Endothelial cell of umbilical vein (primary cell): ENCODE measurements around the gene SFT2D2. TPM values are rescaled to one million over a fixed set of nuclear protein-coding genes. Genes with fewer than 3 reads are reported as not detected.

Experiments
- Bru-seq: library from RNA; stranded (reverse); fragments of 400-500 nt; gene quantifications from one replicate; lab custom pipeline; 2021; lab: Mats Ljungman, UMichigan
- BruChase-seq, 2 experiments: library from RNA; stranded (reverse); fragments of 400-500 nt; gene quantifications; one replicate each; lab custom pipeline; 2021; lab: Mats Ljungman, UMichigan
- BruUV-seq: library from RNA; stranded (reverse); fragments of 400-500 nt; replicated peaks from 2 replicates; lab custom pipeline; 2021; lab: Mats Ljungman, UMichigan
- CTCF ChIA-PET: fragments of 300-600, 350-600 bp; sonication (Branson Sonifier 250); formaldehyde crosslinking; loops from one replicate; lab custom pipeline; 2021; ENCODE audit warnings: antibody characterized with exemption, inconsistent platforms; lab: Charles Lee
- POLR2A ChIA-PET: fragments of 300-600, 350-600 bp; sonication (Branson Sonifier 250); formaldehyde crosslinking; loops from one replicate; lab custom pipeline; 2021; ENCODE audit warnings: antibody characterized with exemption, inconsistent platforms; lab: Charles Lee
- DNase-seq: peaks from one replicate; pipeline ENCODE4 v3.0.0-alpha.2; 2011; ENCODE audit warnings: low read depth, low spot score
- FAIRE-seq: peaks from 2 replicates; lab custom pipeline; 2011; peaks lifted over from hg19 to GRCh38; lab: Jason Lieb, UNC
- H2AFZ ChIP-seq: 2 replicates; pipeline ENCODE4 v1.6.0; 2012; ENCODE audit warnings: low read depth, low read length, control low read depth, inconsistent platforms
- H3K27ac ChIP-seq: 2 replicates; pipeline ENCODE4 v1.5.1; 2011; ENCODE audit warnings: low read depth, mild to moderate bottlenecking, control low read depth, low read length, moderate library complexity; ENCODE audit not compliant: insufficient read depth
- H3K27me3 ChIP-seq, 2 experiments: 2 replicates each; pipeline versions ENCODE4 v1.6.0 to v1.6.1; 2011; ENCODE audit warnings: low read length in 2 of 2, mixed read lengths in 1 of 2; ENCODE audit not compliant: control insufficient read depth in 2 of 2, insufficient read depth in 2 of 2
- H3K36me3 ChIP-seq, 2 experiments: 2 replicates in 1 of 2; 3 replicates in 1 of 2; pipeline ENCODE4 v1.5.1; 2011; ENCODE audit warnings: low read length in 2 of 2, mild to moderate bottlenecking in 1 of 2, moderate library complexity in 1 of 2; ENCODE audit not compliant: control insufficient read depth in 2 of 2, insufficient read depth in 2 of 2; ENCODE audit errors: extremely low read depth in 1 of 2
- H3K4me1 ChIP-seq: 3 replicates; pipeline ENCODE4 v1.5.1; 2011; ENCODE audit warnings: mild to moderate bottlenecking, low read length; ENCODE audit not compliant: control insufficient read depth, insufficient read depth; ENCODE audit errors: extremely low read depth
- H3K4me2 ChIP-seq: 2 replicates; pipeline ENCODE4 v1.6.1; 2011; ENCODE audit warnings: low read length, control low read depth, mixed read lengths; ENCODE audit not compliant: insufficient read depth
- H3K4me3 ChIP-seq, 3 experiments: fragments of 200-600 bp in 1 of 3; sonication (generic), shearing (Covaris generic) in 1 of 3; replicated peaks in 1 of 3; 2 replicates each; pipeline ENCODE4 v1.5.1; 2011 to 2016; ENCODE audit warnings: control low read depth in 3 of 3, low read length in 3 of 3, mild to moderate bottlenecking in 2 of 3, inconsistent platforms in 1 of 3, low read depth in 1 of 3, moderate library complexity in 1 of 3; ENCODE audit not compliant: insufficient read depth in 1 of 3
- H3K79me2 ChIP-seq: 2 replicates; pipeline ENCODE4 v1.6.0; 2012; ENCODE audit warnings: low read length, inconsistent platforms; ENCODE audit not compliant: control insufficient read depth, insufficient read depth
- H3K9ac ChIP-seq: replicated peaks from 2 replicates; pipeline ENCODE3; 2011; ENCODE audit warnings: low read length, control low read depth; ENCODE audit not compliant: insufficient read depth; ENCODE audit errors: extremely low read depth
- H3K9me1 ChIP-seq: replicated peaks from 3 replicates; pipeline ENCODE4 v1.6.0; 2011; ENCODE audit warnings: mild to moderate bottlenecking, low read length; ENCODE audit not compliant: control insufficient read depth, insufficient read depth; ENCODE audit errors: extremely low read depth
- H3K9me3 ChIP-seq: replicated peaks from 2 replicates; pipeline ENCODE4 v1.5.1; 2012; ENCODE audit warnings: low read length, inconsistent platforms; ENCODE audit not compliant: control insufficient read depth, insufficient read depth
- H4K20me1 ChIP-seq: replicated peaks from 2 replicates; pipeline ENCODE3; 2011; ENCODE audit warnings: mild to moderate bottlenecking, low read length; ENCODE audit not compliant: control insufficient read depth, insufficient read depth; ENCODE audit errors: extremely low read depth
- EZH2 ChIP-seq: IDR thresholded peaks from 2 replicates; pipeline ENCODE4 v1.6.1; 2012; ENCODE audit warnings: borderline replicate concordance, low read depth, mild to moderate bottlenecking, moderate library complexity, low read length, inconsistent platforms; ENCODE audit not compliant: severe bottlenecking
- FOS ChIP-seq: IDR thresholded peaks from 2 replicates; pipeline ENCODE4 v1.6.1; 2011; ENCODE audit warnings: mild to moderate bottlenecking, low read length, moderate library complexity, borderline replicate concordance; ENCODE audit not compliant: insufficient read depth
- GATA2 ChIP-seq: IDR thresholded peaks from 2 replicates; pipeline ENCODE4 v1.7.0; 2011; ENCODE audit warnings: low read depth, mild to moderate bottlenecking, moderate library complexity, mixed read lengths, low read length; ENCODE audit not compliant: insufficient read length, insufficient read depth
- JUN ChIP-seq: IDR thresholded peaks from 2 replicates; pipeline ENCODE4 v1.6.1; 2011; ENCODE audit warnings: borderline replicate concordance, low read depth; ENCODE audit not compliant: insufficient read length, insufficient read depth
- MYC ChIP-seq: IDR thresholded peaks from one replicate; pipeline ENCODE4 v1.6.1; 2011; ENCODE audit warnings: mild to moderate bottlenecking, low read depth, low read length
- POLR2A ChIP-seq: IDR thresholded peaks from 2 replicates; pipeline ENCODE4 v1.6.1; 2012; ENCODE audit warnings: low read depth, mild to moderate bottlenecking, control low read depth, low read length
- POLR2AphosphoS5 ChIP-seq: IDR thresholded peaks from 2 replicates; pipeline ENCODE4 v1.6.1; 2012; ENCODE audit warnings: low read depth, mild to moderate bottlenecking, control low read depth, low read length, moderate library complexity; ENCODE audit not compliant: insufficient read depth
- dilution Hi-C: fragments of 300-500 bp; cut with MboI; formaldehyde crosslinking; loops from one replicate; pipeline ENCODE4 v1.15.0; 2019; ENCODE audit warnings: low sequenced_read_pairs; ENCODE audit not compliant: extremely low pct_ligation_motif_present
- intact Hi-C: fragments of 100-400 bp; cut with micrococcal nuclease; formaldehyde crosslinking; loops from one replicate; pipeline ENCODE4 v1.10.0; 2022
- long read RNA-seq: library from polyadenylated mRNA; stranded (forward); transcript quantifications from one replicate; pipeline ENCODE4 v2.0.0, GENCODE V29; 2021
- polyA minus RNA-seq, 3 experiments: library from RNA; depleted of rRNA, polyadenylated mRNA; stranded (reverse); fragments of >200 nt; gene quantifications; 1 replicate in 1 of 3; 2 replicates in 2 of 3; pipeline ENCODE4 v1.2.3, GENCODE V29; 2011
- polyA plus RNA-seq, 4 experiments: library from polyadenylated mRNA; depleted of rRNA in 3 of 4; stranded (reverse) in 3 of 4; unstranded in 1 of 4; fragments of >200 nt; gene quantifications; 2 replicates each; pipeline versions ENCODE4 v1.2.1 to v1.2.3, GENCODE V29; 2011 to 2012; ENCODE audit warnings: missing spikeins in 1 of 4
- total RNA-seq: library from RNA; stranded (reverse); gene quantifications from 2 replicates; pipeline ENCODE4 v1.2.3, GENCODE V29; 2021
- TF ChIP-seq, protein P1 (sequence below), 2 donors: IDR thresholded peaks; 1 replicate in 1 of 2; 2 replicates in 1 of 2; pipeline ENCODE4 v1.5.1; 2011; ENCODE audit warnings: low read length in 2 of 2, mild to moderate bottlenecking in 2 of 2, moderate library complexity in 2 of 2, control low read depth in 1 of 2, inconsistent platforms in 1 of 2, low read depth in 1 of 2; ENCODE audit not compliant: insufficient read depth in 1 of 2; ENCODE audit errors: extremely low read depth in 1 of 2
- TF ChIP-seq, protein P2 (sequence below): IDR thresholded peaks from 2 replicates; pipeline ENCODE4 v1.6.1; 2011; ENCODE audit not compliant: insufficient read depth, insufficient read length

The SFT2D2 gene
- total RNA-seq, result 63.8 and 68.1 TPM in 2 replicates
- polyA plus RNA-seq, result 15.1 and 16.7 TPM in 2 replicates
- 15.5 and 16.2 TPM in 2 replicates for polyA plus RNA-seq (2011; cell fraction: cytosol; rRNA removed)
- 23.0 and 28.9 TPM in 2 replicates for polyA plus RNA-seq (2011; cell fraction: nucleus; rRNA removed)
- 10.8 and 11.0 TPM in 2 replicates for polyA plus RNA-seq (2012)
- polyA minus RNA-seq, result 116 and 140 TPM in 2 replicates
- polyA minus RNA-seq (2011; cell fraction: cytosol; rRNA and poly(A)+ RNA removed), result 49.4 TPM
- 23.7 and 37.0 TPM in 2 replicates for polyA minus RNA-seq (2011; cell fraction: nucleus; rRNA and poly(A)+ RNA removed)
- Bru-seq, nascent RNA, result percentile 90 among the genes with signal in this experiment
- BruChase-seq, experiment 1, labeled RNA remaining after a 6-hour chase, result percentile 98 among the genes with signal in this experiment
- percentile 98 among the genes with signal in this experiment for BruChase-seq, experiment 2, labeled RNA remaining after a 2-hour chase
- long read RNA-seq, full-length matches to known transcripts, result 17 of 33 reads
- long read RNA-seq, partial matches to known transcripts, result 0 of 33 reads
- long read RNA-seq, other reads (novel, unspliced or antisense), result 16 of 33 reads

DNA sequence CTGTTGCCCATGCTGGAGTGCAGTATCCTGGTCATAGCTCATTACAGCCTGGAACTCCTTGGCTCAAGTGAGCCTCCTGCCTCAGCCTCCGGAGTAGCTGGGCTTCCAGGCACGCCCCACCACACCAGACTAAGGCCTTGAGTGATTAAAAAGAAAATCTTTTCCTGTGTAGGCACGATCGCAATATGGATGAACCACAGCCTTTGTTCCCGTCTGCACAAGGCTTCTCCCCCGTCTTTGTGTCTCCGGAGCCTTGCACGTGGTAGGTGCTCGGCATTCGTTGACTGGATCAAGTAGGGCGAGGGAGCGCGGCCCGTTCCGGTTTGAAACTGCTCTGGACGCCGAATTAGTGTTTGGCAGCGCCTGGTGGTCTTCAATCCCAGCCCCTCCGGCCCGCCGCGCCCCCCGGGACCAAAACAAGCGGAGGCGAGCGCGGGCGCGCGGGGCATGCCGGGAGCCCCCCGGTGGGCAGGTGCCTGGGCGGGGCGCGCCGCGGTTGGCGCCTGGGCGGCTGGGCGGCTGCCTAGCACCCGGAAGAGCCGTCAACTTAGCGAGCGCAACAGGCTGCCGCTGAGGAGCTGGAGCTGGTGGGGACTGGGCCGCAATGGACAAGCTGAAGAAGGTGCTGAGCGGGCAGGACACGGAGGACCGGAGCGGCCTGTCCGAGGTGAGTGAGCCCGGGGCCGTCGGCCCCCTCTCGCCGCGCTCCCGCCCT is at the start of gene SFT2D2:
Gene SFT2D2 (plus strand): TSS at position 529 of the 715 bp plus-strand sequence. CDS start 76 bp downstream, at position 605.
- TF ChIP-seq FOS (no peak), EZH2 (no peak), POLR2A (peak; percentile 47), GATA2 (no peak), POLR2AphosphoS5 (peak; percentile 74), MYC (no peak), JUN (no peak)
- TF ChIP-seq, protein P1, sequence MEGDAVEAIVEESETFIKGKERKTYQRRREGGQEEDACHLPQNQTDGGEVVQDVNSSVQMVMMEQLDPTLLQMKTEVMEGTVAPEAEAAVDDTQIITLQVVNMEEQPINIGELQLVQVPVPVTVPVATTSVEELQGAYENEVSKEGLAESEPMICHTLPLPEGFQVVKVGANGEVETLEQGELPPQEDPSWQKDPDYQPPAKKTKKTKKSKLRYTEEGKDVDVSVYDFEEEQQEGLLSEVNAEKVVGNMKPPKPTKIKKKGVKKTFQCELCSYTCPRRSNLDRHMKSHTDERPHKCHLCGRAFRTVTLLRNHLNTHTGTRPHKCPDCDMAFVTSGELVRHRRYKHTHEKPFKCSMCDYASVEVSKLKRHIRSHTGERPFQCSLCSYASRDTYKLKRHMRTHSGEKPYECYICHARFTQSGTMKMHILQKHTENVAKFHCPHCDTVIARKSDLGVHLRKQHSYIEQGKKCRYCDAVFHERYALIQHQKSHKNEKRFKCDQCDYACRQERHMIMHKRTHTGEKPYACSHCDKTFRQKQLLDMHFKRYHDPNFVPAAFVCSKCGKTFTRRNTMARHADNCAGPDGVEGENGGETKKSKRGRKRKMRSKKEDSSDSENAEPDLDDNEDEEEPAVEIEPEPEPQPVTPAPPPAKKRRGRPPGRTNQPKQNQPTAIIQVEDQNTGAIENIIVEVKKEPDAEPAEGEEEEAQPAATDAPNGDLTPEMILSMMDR (IDR thresholded peaks at IDR 0.05; ENCODE audit: extremely low read depth in 1 of 2, insufficient read depth in 1 of 2, low read depth in 1 of 2, low read length in 2 of 2), result no peak
- TF ChIP-seq, protein P2, sequence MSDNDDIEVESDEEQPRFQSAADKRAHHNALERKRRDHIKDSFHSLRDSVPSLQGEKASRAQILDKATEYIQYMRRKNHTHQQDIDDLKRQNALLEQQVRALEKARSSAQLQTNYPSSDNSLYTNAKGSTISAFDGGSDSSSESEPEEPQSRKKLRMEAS, result peak; percentile 59
- Histone ChIP-seq H3K79me2 (peaks cover 43% of the 10 kb centered on the region), H3K36me3 (no peaks in the 10 kb centered on the region), H3K9me3 (no peaks in the 10 kb centered on the region), H3K27me3 (peaks cover 6 to 7% of the 10 kb centered on the region in 2 experiments), H3K9me1 (no peaks in the 10 kb centered on the region), H3K27ac (peak within 1 kb of the TSS; percentile 83), H3K9ac (peak within 1 kb of the TSS; percentile 85), H3K4me2 (peak within 1 kb of the TSS; percentile 95), H3K4me3 (peak within 1 kb of the TSS; percentile 63 to 88 (median 65)), H3K4me1 (peaks cover 23% of the 10 kb centered on the region), H4K20me1 (no peaks in the 10 kb centered on the region), H2AFZ (peak within 1 kb of the TSS; percentile 90)
- intact Hi-C loops (loop anchor here (2.0 to 10.0 kb wide), 5 partner anchors 89 to 889 kb away; partner anchors contain the start of gene GPR161), dilution Hi-C loops (no loop called here)
- CTCF ChIA-PET, result interaction anchor here (1.1 to 3.3 kb wide), 7 partner anchors 10 to 143 kb away, joined by 3 to 41 read pairs (median 9); no protein-coding TSS in a partner anchor
- POLR2A ChIA-PET, result interaction anchor here (1.2 kb wide), 1 partner anchor 8 kb away, joined by 3 read pairs; no protein-coding TSS in a partner anchor
- peak; percentile 76 for FAIRE-seq
- TSS peak; percentile 96 for BruUV-seq
- peak; percentile 78 for DNase-seq
